MG63 (cell line): ENCODE results near the gene CHAC1. TPM values are rescaled to one million over a fixed set of nuclear protein-coding genes. Genes with fewer than 3 reads are reported as not detected.
"Not testable (repeated sequence)": the region's sequence is repeated elsewhere in the genome, so short reads cannot be mapped to it uniquely, and the experiment has no call there.

Experiments used
- DNase-seq: peaks from one replicate; pipeline ENCODE4 v3.0.0-alpha.2; 2020
- H3K27me3 ChIP-seq: fragments of 250-450 bp; sonication (Bioruptor Pico); 2 replicates; pipeline ENCODE4 v1.5.1; 2020; ENCODE audit warnings: mild to moderate bottlenecking, moderate library complexity
- H3K36me3 ChIP-seq: fragments of 250-450 bp; sonication (Bioruptor Pico); 2 replicates; pipeline ENCODE4 v1.5.1; 2020; ENCODE audit warnings: mild to moderate bottlenecking, moderate library complexity
- H3K4me3 ChIP-seq: fragments of 250-450 bp; sonication (Bioruptor Pico); 2 replicates; pipeline ENCODE4 v1.5.1; 2020; ENCODE audit warnings: mild to moderate bottlenecking, moderate library complexity
- H3K9me3 ChIP-seq: fragments of 250-450 bp; sonication (Bioruptor Pico); 2 replicates; pipeline ENCODE4 v1.5.1; 2020; ENCODE audit warnings: mild to moderate bottlenecking, moderate library complexity
- total RNA-seq: library from RNA; depleted of rRNA; stranded (reverse); fragments of >200 nt; shearing (Covaris generic); gene quantifications from 2 replicates; pipeline ENCODE4 v1.2.3, GENCODE V29; 2014; ENCODE audit warnings: low replicate concordance

CHAC1 gene
- total RNA-seq, 1 experiment from 2014 or later = 18.5 TPM

- Histone ChIP-seq H3K27me3 (no peaks in the 10 kb centered on the region), H3K9me3 (no peaks in the 10 kb centered on the region), H3K4me3 (no peak overlapping the region), H3K36me3 (peaks cover 17% of the 10 kb centered on the region)
- no peak for DNase-seq
Observed at GRCh38 chr15:40959331-40960141, 6.3 kb downstream of the CHAC1 start.

GRCh38 chr15:40960151-40960885 lies 7.0 kb downstream of the CHAC1 start:
- Histone ChIP-seq H3K27me3 (no peaks in the 10 kb centered on the region), H3K36me3 (peaks cover 12% of the 10 kb centered on the region), H3K9me3 (no peaks in the 10 kb centered on the region), H3K4me3 (no peak overlapping the region)
- no peak for DNase-seq

- no peak overlapping the region for H3K4me3 ChIP-seq
- no peaks in the 10 kb centered on the region for H3K27me3 ChIP-seq
- H3K9me3 ChIP-seq = no peaks in the 10 kb centered on the region
- H3K36me3 ChIP-seq = peaks cover 9% of the 10 kb centered on the region
- no peak for DNase-seq
Observed at GRCh38 chr15:40960925-40961324, 7.7 kb downstream of the CHAC1 start.

DNA sequence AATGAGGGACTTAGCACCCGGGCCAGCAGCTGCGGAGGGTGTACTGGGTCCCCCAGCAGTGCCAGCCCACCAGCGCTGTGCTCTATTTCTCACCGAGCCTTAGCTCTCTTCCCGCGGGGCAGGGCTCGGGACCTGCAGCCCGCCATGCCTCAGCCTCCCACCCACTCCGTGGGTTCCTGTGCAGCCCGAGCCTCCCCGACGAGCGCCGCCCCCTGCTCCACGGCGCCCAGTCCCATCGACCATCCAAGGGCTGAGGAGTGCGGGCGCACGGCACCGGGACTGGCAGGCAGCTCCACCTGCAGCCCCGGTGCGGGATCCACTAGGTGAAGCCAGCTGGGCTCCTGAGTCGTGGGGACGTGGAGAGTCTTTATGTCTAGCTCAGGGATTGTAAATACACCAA lies 8.5 kb downstream of the CHAC1 start:
- not testable (repeated sequence) for H3K4me3 ChIP-seq, DNase-seq, H3K36me3 ChIP-seq, H3K27me3 ChIP-seq, H3K9me3 ChIP-seq

GRCh38 chr15:40962317-40962716 lies 9.0 kb downstream of the CHAC1 start:
- not testable (repeated sequence) for DNase-seq, H3K9me3 ChIP-seq, H3K27me3 ChIP-seq, H3K4me3 ChIP-seq, H3K36me3 ChIP-seq

DNA sequence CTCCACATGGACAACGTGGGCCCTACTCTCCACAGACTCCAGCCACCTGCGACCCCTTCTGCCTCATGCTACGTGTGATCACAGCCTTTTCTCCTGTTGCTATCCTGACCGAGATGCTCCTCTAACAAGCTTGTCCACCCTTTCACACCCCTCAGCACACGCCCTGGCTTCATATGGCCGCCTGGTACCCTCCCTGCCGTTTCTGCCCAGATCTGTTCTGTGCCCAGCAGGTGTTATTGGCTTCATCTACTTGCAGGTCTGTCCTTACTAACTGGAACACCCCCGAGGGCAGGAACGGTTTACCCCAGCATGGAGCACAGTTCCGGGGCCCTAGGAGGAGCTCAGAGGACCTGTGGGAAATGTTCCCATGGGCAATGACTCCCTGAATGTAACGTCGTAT lies 9.9 kb downstream of the CHAC1 start:
- no peaks in the 10 kb centered on the region for H3K27me3 ChIP-seq
- no peaks in the 10 kb centered on the region for H3K9me3 ChIP-seq
- no peaks in the 10 kb centered on the region for H3K36me3 ChIP-seq

DNA sequence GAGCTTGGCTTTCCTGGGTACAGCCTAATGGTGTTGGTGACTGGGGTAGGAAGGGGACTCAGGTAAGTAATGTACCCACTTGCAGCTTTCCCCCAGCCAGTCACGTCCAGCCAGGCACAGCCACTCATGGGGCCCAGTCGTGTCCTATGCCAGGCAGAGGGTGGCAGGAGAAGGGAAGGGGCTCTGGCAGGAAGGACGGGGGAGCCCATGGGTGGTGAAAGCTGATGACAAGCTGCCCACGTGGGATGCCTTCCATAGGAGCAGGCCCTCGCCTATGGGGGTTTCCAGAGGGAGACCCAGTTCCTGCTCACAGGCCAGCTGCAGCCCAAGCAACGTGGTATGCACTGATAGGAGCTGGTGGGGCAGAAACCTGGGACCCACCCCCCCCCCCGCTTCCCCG lies 10.7 kb downstream of the CHAC1 start:
- H3K27me3 ChIP-seq = no peaks in the 10 kb centered on the region
- DNase-seq = no peak
- no peaks in the 10 kb centered on the region for H3K36me3 ChIP-seq
- H3K9me3 ChIP-seq = no peaks in the 10 kb centered on the region
- no peak overlapping the region for H3K4me3 ChIP-seq

More for the DNA sequence above, 9.9 kb downstream of the CHAC1 start:
- no peak for DNase-seq
- no peak overlapping the region for H3K4me3 ChIP-seq

GRCh38 chr15:40964634-40965033 lies 11.4 kb downstream of the CHAC1 start:
- no peaks in the 10 kb centered on the region for H3K36me3 ChIP-seq
- H3K4me3 ChIP-seq = no peak overlapping the region
- H3K27me3 ChIP-seq = no peaks in the 10 kb centered on the region
- no peaks in the 10 kb centered on the region for H3K9me3 ChIP-seq
- DNase-seq = no peak

DNA sequence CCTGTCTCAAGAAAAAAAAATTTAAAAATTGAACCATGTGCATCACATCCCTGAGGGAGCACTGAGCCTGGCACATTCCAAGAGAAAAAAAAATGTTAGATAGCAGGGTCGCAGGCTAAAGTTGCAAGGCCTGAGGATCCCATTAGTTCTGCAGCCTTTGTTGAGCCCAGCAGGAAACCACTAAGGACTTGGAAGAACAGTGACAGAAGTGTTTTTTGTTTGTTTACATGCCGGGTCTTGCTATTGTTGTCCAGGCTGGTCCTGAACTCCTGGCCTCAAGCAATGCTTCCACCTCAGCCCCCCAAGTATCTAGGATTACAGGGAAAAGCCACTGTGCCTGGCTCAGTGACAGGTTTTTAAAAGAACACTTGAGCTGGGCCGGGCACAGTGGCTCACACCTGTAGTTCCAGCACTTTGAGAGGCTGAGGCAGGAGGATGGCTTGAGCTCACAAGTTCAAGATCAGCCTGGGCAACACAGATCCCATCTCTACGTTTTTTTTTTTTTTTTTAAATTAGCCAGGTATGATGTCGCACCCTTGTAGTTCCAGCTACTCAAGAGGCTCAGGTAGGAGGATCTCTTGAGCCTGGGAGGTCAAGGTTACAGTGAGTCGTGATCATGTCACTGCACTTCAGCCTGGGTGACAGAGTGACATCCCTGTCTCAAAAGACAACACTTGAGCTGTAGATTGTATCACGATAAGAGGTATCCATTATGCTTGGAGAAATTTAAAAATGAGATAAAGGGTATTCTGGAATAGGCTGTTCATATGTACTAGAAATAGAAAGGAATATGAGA lies 15.2 kb downstream of the CHAC1 start:
- no peak for DNase-seq
- Histone ChIP-seq H3K4me3 (no peak overlapping the region), H3K27me3 (no peaks in the 10 kb centered on the region), H3K9me3 (no peaks in the 10 kb centered on the region), H3K36me3 (0 out of 2 replicates have a peak, but pooled peaks cover under 1% of the 10 kb centered on the region)

- Histone ChIP-seq H3K4me3 (no peak overlapping the region), H3K27me3 (no peaks in the 10 kb centered on the region), H3K9me3 (no peaks in the 10 kb centered on the region), H3K36me3 (0 out of 2 replicates have a peak, but pooled peaks cover 4% of the 10 kb centered on the region)
- no peak for DNase-seq
Observed at GRCh38 chr15:40969363-40969762, 16.1 kb downstream of the CHAC1 start.

- Histone ChIP-seq H3K36me3 (peaks cover 42% of the 10 kb centered on the region), H3K9me3 (no peaks in the 10 kb centered on the region), H3K4me3 (no peak overlapping the region), H3K27me3 (no peaks in the 10 kb centered on the region)
- no peak for DNase-seq
Observed at GRCh38 chr15:40974879-40975278, 21.6 kb downstream of the CHAC1 start.

- Histone ChIP-seq H3K27me3 (no peaks in the 10 kb centered on the region), H3K4me3 (no peak overlapping the region), H3K9me3 (no peaks in the 10 kb centered on the region), H3K36me3 (peaks cover 57% of the 10 kb centered on the region)
- DNase-seq = no peak
Observed at GRCh38 chr15:40976819-40977218, 23.5 kb downstream of the CHAC1 start.

DNA sequence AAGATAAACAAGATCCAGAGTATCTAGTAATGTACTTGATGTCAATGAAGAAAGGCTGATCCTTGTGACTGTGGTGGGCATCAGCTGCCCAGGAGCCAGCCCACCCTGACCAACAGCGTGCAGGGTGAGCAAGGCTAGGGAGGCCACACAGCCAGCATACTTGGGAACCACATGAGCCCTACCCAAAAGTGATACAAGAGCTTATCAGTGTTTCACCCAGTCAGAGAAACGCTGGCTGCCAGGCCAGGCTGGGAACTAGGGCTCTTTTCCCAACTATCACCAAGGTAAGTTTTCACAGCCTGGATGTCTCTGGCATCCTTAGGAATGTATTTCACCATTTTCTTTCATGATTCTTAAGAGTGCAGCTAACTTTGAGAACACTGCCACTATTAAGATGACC lies 24.9 kb downstream of the CHAC1 start:
- no peaks in the 10 kb centered on the region for H3K9me3 ChIP-seq
- no peak for DNase-seq
- no peaks in the 10 kb centered on the region for H3K27me3 ChIP-seq
- H3K4me3 ChIP-seq = no peak overlapping the region
- H3K36me3 ChIP-seq = peaks cover 69% of the 10 kb centered on the region

GRCh38 chr15:40978562-40978961 lies 25.3 kb downstream of the CHAC1 start:
- Histone ChIP-seq H3K4me3 (no peak overlapping the region), H3K36me3 (peaks cover 71% of the 10 kb centered on the region), H3K9me3 (no peaks in the 10 kb centered on the region), H3K27me3 (no peaks in the 10 kb centered on the region)
- DNase-seq = no peak

- DNase-seq = no peak
- H3K27me3 ChIP-seq = no peaks in the 10 kb centered on the region
- H3K36me3 ChIP-seq = peaks cover 84% of the 10 kb centered on the region
- no peak overlapping the region for H3K4me3 ChIP-seq
- H3K9me3 ChIP-seq = no peaks in the 10 kb centered on the region
Observed at GRCh38 chr15:40981186-40981585, 27.9 kb downstream of the CHAC1 start.

GRCh38 chr15:40982855-40983254 lies 29.6 kb downstream of the CHAC1 start:
- H3K4me3 ChIP-seq = no peak overlapping the region
- DNase-seq = no peak
- H3K9me3 ChIP-seq = no peaks in the 10 kb centered on the region
- H3K36me3 ChIP-seq = peaks cover 84% of the 10 kb centered on the region
- H3K27me3 ChIP-seq = no peaks in the 10 kb centered on the region

DNA sequence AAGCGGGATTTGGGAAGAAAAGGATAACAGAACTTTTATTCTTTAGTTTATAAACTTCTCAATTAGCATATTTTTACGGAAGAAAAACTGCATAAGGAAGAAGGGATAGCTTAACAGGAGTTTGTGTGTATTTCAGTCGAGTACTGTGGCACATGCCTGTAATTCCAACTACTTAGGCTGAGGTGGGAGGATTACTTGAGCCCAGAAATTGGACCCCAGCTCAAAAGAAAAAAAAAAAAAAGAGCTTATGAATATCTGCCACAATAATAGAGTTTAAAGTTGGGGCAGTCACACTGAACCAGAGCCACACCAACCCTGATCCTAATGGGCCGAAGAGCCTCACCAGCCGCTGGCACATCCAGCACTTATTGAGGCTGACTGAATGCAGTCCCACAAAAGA lies 31.1 kb downstream of the CHAC1 start:
- no peaks in the 10 kb centered on the region for H3K27me3 ChIP-seq
- H3K9me3 ChIP-seq = no peaks in the 10 kb centered on the region
- no peak for DNase-seq
- peaks cover 82% of the 10 kb centered on the region for H3K36me3 ChIP-seq
- no peak overlapping the region for H3K4me3 ChIP-seq
